Measurements from ENCODE around the gene MARK1. TPM values are rescaled to one million over a fixed set of nuclear protein-coding genes. Genes with fewer than 3 reads are reported as not detected.

MARK1 gene
- total RNA-seq, 1 experiment from 2014 or later = 7.5 TPM

- ChIA-PET POLR2A (no interaction called here), CTCF (interaction anchor here (0.5 to 5.1 kb wide), 7 partner anchors 8 to 414 kb away, joined by 3 to 35 read pairs (median 20); no protein-coding TSS in a partner anchor)
- no peak for DNase-seq (ENCODE audit: unreplicated experiment)
- H3K27me3 Mint-ChIP-seq (ENCODE audit: insufficient read depth, unreplicated experiment) = no peaks in the 10 kb centered on the region
- no peak overlapping the region for H3K4me3 Mint-ChIP-seq (ENCODE audit: unreplicated experiment)
- peaks cover 3% of the 10 kb centered on the region for H3K4me1 Mint-ChIP-seq (ENCODE audit: insufficient read depth, unreplicated experiment)
- intact Hi-C loops (cut with micrococcal nuclease) = no loop called here
- TF ChIP-seq, protein P1, sequence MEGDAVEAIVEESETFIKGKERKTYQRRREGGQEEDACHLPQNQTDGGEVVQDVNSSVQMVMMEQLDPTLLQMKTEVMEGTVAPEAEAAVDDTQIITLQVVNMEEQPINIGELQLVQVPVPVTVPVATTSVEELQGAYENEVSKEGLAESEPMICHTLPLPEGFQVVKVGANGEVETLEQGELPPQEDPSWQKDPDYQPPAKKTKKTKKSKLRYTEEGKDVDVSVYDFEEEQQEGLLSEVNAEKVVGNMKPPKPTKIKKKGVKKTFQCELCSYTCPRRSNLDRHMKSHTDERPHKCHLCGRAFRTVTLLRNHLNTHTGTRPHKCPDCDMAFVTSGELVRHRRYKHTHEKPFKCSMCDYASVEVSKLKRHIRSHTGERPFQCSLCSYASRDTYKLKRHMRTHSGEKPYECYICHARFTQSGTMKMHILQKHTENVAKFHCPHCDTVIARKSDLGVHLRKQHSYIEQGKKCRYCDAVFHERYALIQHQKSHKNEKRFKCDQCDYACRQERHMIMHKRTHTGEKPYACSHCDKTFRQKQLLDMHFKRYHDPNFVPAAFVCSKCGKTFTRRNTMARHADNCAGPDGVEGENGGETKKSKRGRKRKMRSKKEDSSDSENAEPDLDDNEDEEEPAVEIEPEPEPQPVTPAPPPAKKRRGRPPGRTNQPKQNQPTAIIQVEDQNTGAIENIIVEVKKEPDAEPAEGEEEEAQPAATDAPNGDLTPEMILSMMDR (IDR thresholded peaks at IDR 0.05; ENCODE audit: unreplicated experiment) = no peak
- BruUV-seq (replicated peaks) = no TSS peak
- no peaks in the 10 kb centered on the region for H3K9me3 Mint-ChIP-seq (ENCODE audit: unreplicated experiment)
- no peaks in the 10 kb centered on the region for H3K36me3 Mint-ChIP-seq (ENCODE audit: insufficient read depth, unreplicated experiment)
- no peak overlapping the region for H3K27ac Mint-ChIP-seq (ENCODE audit: low read depth, unreplicated experiment)
Observed at GRCh38 chr1:220694866-220695382, 167.0 kb downstream of the MARK1 start.

- Mint-ChIP-seq H3K4me1 (ENCODE audit: insufficient read depth, unreplicated experiment) (no peaks in the 10 kb centered on the region), H3K9me3 (ENCODE audit: unreplicated experiment) (no peaks in the 10 kb centered on the region), H3K4me3 (ENCODE audit: unreplicated experiment) (no peak overlapping the region), H3K27ac (ENCODE audit: low read depth, unreplicated experiment) (no peak overlapping the region), H3K27me3 (ENCODE audit: insufficient read depth, unreplicated experiment) (no peaks in the 10 kb centered on the region), H3K36me3 (ENCODE audit: insufficient read depth, unreplicated experiment) (no peaks in the 10 kb centered on the region)
- DNase-seq (ENCODE audit: unreplicated experiment) = no peak
- BruUV-seq (replicated peaks) = no TSS peak
- TF ChIP-seq, protein P1 (IDR thresholded peaks at IDR 0.05; ENCODE audit: unreplicated experiment) = no peak
- ChIA-PET POLR2A (no interaction called here), CTCF (interaction anchor here (0.5 to 5.1 kb wide), 8 partner anchors 12 to 414 kb away, joined by 3 to 35 read pairs (median 7); no protein-coding TSS in a partner anchor)
- intact Hi-C loops (cut with micrococcal nuclease) = no loop called here
Observed at GRCh38 chr1:220695426-220695825, 167.5 kb downstream of the MARK1 start.

DNA sequence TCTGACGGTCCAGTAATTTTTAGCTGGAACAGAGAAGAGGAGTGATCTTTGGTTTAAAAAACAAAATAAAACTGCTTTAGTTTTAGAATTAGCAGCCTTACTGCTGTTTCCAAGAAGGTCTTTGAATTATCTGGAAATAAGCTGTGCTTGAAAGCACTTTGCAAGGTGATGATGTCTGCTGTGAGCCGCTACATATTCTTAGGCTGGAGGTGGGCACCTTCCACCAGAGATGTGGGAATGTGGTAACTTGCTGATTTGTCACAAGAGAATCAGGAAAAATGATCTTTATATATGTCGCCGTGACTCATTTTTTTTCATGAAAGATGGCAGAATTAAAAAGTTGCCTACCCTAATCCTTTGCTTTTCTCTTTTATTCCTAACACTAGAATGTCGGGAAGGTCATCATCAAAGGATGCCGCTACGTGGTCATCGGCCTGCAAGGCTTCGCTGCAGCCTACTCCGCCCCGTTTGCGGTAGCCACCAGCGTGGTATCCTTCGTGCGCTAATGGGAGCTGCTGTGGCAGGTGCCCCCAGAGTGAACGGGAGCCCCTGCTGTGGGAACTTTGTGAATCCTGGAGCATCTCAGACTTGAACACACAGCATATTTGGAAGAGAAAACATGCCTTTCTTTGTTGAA, 168.4 kb downstream of the MARK1 start:
- ChIA-PET CTCF (interaction anchor here (0.6 to 4.4 kb wide), 10 partner anchors 10 to 415 kb away, joined by 3 to 27 read pairs (median 4); no protein-coding TSS in a partner anchor), POLR2A (no interaction called here)
- Mint-ChIP-seq H3K9me3 (ENCODE audit: unreplicated experiment) (no peaks in the 10 kb centered on the region), H3K27ac (ENCODE audit: low read depth, unreplicated experiment) (no peak overlapping the region), H3K4me3 (ENCODE audit: unreplicated experiment) (no peak overlapping the region), H3K36me3 (ENCODE audit: insufficient read depth, unreplicated experiment) (no peaks in the 10 kb centered on the region), H3K27me3 (ENCODE audit: insufficient read depth, unreplicated experiment) (no peaks in the 10 kb centered on the region), H3K4me1 (ENCODE audit: insufficient read depth, unreplicated experiment) (no peaks in the 10 kb centered on the region)
- no peak for DNase-seq (ENCODE audit: unreplicated experiment)
- BruUV-seq (replicated peaks) = no TSS peak
- TF ChIP-seq, protein P1 (IDR thresholded peaks at IDR 0.05; ENCODE audit: unreplicated experiment) = no peak
- intact Hi-C loops (cut with micrococcal nuclease) = no loop called here

GRCh38 chr1:220696863-220697231, 168.9 kb downstream of the MARK1 start:
- ChIA-PET POLR2A (no interaction called here), CTCF (interaction anchor here (0.6 to 4.4 kb wide), 8 partner anchors 11 to 400 kb away, joined by 3 to 27 read pairs (median 5); no protein-coding TSS in a partner anchor)
- Mint-ChIP-seq H3K4me1 (ENCODE audit: insufficient read depth, unreplicated experiment) (no peaks in the 10 kb centered on the region), H3K27ac (ENCODE audit: low read depth, unreplicated experiment) (no peak overlapping the region), H3K27me3 (ENCODE audit: insufficient read depth, unreplicated experiment) (no peaks in the 10 kb centered on the region), H3K9me3 (ENCODE audit: unreplicated experiment) (no peaks in the 10 kb centered on the region), H3K36me3 (ENCODE audit: insufficient read depth, unreplicated experiment) (no peaks in the 10 kb centered on the region), H3K4me3 (ENCODE audit: unreplicated experiment) (no peak overlapping the region)
- BruUV-seq (replicated peaks) = no TSS peak
- TF ChIP-seq, protein P1 (IDR thresholded peaks at IDR 0.05; ENCODE audit: unreplicated experiment) = no peak
- no peak for DNase-seq (ENCODE audit: unreplicated experiment)
- intact Hi-C loops (cut with micrococcal nuclease) = no loop called here

Data from MCF 10A (cell line).